ENCODE results near the gene EDNRA.

The EDNRA gene

DNA sequence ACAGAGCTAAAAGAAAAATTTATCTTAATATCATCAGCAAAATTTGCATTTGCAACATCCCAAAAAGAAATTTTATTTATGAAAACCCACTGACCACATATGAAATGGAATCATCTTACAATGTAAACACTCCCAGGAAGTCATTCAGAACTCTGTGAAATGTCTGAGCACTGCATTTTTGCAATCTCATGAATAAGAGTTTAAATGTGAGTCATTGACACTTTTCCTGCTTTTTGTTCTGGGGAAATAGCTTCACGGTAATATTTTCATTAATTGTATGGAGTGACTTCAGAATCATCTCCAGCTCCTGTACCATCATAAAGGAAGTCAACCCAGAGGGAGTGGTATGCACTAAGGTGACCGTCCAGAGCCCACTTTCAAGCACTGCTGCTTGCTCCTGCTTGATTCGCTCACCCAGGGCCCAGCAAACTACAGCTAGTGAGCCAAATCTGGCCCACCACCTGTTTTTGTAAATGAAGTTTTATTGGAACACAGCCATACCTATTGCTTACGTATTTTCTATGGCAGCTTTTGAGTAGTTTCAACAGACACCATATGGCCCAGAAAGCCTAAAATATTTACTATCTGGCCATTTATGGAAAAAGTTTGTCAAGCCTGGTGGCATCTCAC is 17.2 kb downstream of the EDNRA start:
- no peak for DNase-seq

DNA sequence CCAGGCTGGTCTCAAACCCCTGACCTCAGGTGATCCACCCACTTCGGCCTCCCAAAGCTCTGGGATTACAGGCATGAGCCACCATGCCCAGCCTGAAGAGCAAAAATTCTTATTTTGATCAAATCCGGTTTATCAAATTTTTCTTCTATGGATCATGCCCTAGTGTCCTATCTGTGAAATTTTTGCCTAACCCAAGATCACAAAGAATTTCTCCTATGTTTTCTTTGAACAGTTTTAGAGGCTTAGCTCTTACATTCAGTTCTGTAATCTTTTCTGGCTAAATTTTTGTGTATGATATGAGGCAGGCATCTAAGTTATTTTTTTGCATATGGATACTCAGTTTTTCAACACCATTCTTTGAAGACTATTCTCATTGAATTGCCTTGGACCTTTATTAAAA is 27.4 kb downstream of the EDNRA start:
- no peak for DNase-seq

GRCh38 chr4:147509386-147509785 is 28.5 kb downstream of the EDNRA start:
- no peak for DNase-seq

DNA sequence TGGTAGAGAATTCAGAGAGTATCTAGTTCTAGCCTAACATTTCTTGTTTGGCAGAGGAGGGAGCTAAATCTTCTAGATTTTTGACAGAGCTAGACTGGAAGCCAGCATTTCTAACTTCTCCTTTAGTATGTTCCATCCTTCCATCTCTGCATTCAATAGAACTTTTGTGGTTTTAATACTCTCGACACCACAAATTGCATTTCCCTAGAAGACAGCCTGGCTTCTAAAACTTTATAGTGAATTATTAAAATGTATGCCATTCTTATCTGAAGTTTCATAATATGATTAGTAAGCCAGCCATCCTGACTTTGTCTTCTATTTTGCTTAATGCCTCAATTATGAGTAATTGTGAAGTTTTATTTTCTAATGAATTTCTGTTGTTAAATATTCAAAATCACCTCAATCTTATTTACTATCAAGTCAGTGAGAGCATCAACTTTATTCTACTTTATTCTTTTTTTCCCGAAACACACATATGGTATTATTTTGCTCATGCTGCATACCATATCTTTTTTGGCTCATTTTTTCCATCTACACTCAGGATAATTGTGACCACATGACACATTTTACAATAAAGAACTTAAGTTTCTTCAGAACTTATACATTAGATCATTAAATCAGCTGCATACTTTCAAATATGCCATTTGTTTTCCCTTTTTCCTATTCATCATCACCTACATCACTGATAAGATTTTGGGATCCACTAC is 30.2 kb downstream of the EDNRA start:
- DNase-seq = no peak

DNA sequence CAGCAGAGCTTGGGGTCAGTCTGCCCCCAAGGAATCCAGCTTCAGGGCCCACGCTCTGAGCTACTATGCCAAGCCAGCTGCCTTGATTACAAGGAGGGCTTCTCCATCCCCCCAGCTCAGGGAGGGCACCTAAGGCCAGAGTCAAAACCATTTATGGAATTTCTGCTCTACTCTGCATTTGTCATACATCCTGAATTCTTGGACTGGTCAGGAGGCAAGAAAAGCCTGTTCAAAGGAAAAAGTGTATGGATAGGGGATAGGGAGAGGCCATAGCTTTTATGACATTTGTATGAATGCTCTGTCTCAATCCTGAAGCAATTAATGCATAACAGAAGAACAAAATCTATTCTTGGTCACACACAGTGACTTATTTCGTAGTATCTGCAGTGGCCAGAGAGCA is 32.2 kb downstream of the EDNRA start:
- DNase-seq = no peak

DNA sequence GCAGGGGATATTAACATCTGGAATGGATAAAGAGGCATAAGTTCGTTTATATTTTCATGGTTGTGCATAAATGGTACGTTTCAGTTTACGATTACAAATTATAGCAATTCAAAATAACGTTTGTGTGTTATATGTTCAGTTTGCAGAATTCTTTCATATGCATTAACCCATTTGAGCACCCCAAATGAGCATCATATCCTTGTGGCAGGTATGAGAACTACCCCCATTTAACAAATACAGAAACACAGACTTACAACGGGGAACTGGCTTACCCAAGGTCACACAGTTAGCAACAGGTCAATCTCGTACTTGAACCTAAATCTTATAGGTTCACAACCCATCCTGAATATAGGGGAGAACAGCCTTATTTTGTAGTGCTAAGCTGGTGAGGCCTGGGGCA is 33.1 kb downstream of the EDNRA start:
- no peak for DNase-seq

DNA sequence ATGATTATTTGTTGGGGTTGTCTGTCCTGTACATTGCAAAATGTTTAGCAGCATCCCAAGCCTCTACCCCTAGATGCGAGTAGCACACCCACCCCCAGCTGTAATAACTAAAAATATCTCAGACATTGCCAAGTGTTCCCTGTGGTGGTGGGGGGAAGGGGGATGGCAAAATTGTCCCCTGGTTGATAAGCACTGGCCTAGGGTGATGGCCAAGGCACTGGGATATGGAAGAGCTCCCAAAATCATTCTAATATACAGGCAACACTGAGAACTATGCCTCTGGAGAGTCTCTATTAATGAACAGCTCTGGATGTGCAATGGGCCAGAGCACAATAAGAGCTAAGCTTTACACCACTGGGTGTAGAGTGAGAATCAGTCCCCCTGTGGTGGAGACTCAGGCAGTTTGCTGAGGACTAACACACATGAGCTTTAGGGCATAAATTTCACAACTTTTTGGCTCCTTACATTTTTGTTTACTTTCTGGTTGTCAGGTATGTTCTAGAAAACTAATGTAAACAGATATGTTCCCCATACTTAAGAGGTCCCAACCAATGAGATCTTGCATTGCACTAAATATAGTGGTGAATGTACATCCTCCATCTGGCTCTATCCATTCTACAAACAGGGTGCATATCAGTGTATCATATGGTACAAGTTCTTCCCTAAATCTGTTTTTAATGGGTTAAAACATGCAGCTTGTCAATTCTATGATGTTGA is 34.5 kb downstream of the EDNRA start:
- DNase-seq = no peak

DNA sequence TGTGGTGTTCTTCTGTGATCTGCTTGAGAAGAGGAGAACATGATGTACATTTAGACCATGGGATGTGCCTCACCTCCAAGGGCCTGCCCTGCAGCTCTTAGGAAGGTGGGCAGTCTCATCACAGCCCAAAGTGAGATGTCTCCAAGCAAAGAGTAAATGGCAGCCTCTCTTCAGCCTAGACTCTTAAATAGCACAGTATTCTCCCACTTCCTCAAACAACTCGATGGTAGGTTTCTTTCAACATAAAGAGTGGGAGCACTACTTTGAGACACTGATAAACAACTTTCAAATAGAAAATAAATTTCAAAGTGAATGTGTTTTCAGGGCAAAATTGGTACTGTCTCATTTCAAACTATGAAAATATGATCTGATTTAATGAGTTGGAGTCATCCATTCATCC is 35.2 kb downstream of the EDNRA start:
- no peak for DNase-seq

- no peak for DNase-seq
These were observed 37.2 kb downstream of the EDNRA start for GRCh38 chr4:147518086-147518485.

- DNase-seq = peak; percentile 7
These were observed 38.2 kb downstream of the EDNRA start for GRCh38 chr4:147518846-147519767.

DNA sequence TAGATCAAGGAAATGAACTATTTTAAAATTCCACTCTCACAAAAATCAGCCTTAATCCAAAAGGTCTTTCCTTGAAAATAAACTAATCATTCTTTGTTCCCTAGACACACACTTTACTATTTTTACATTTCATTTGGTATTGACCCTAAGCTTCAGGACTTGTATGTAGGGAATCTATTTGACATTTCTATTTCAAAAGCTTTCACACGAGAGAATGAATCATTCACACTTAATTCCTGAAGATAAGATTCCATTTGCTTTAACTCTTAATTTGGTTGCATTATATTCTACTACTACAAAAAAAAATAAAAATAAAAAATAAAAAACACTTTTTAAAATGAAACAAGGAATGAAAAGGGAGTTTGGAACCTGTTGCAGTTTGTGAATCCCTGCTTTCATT is 43.7 kb downstream of the EDNRA start:
- DNase-seq = no peak

DNA sequence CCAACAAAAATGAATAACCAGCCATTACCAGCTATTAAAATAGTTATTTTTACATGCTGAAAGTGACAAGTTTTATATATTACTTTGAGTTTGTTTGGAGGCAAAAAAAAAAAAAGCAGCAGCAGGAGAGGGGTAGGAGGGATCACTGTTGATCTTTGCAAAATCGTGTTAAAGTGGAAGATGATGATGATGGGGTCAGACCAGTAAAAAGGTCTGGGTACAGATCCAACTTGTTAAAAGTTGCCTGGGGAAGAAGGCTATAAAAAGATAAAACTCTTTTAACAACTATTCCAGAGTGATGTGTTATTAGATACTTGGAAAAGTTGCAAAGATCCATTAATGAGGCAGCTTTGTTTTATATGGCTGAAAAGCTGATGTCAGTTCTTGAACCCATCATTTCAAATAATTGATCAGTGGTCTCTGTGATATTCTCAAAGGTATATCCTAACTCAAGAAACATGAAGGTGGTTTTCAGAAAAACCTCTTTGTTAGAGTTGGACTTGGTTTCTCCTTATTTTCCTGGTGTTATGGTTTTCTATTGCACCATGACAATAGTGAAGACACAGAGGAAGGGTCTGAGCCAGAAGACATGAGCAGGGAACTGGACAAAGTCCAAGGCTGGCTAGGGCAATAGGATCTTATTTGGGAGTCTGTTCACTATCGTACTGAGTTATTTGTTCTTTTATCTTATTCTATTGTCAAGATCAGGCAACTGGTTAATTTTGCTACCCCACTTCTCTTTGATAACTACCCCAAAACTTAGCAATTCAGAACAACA is 44.8 kb downstream of the EDNRA start:
- DNase-seq = no peak

DNA sequence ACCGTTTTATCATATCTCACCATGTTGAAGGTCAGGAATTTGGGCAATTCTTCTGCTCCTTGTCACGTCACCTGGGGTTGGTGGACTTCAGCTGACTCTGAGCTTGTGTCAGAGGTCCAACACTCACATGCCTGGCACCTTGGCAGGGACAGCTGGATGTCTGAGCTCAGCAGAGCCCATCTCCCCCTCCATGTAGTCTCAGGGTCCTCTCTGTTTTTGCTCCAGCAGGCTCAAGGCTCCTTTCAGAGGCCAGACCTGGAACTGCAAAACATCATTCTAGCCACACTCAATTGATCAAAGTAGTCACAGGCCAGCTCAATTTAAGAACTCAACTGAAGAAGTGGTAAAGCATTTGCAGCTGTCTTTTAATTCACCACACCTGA is 45.4 kb downstream of the EDNRA start:
- DNase-seq = no peak

DNA sequence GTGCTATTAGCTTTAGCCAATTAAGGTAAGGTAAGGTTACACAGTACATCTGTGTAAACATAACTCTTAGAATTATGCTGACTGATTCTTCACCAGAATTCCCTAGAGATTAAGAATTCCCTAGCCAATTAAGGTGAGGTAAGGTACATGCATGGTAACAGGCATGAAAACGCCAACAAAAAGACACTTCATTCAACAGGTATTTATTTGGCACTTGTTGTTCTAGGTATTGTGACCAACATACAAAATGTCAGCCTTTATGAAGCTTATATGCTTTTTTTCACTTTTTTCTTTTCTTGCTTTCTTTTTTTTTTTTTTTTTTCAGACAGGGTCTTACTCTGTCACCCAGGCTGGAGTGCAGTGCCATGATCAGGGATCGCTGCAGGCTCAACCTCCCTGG is 47.2 kb downstream of the EDNRA start:
- DNase-seq = no peak

- no peak for DNase-seq
These were observed 49.2 kb downstream of the EDNRA start for GRCh38 chr4:147530134-147530533.

DNA sequence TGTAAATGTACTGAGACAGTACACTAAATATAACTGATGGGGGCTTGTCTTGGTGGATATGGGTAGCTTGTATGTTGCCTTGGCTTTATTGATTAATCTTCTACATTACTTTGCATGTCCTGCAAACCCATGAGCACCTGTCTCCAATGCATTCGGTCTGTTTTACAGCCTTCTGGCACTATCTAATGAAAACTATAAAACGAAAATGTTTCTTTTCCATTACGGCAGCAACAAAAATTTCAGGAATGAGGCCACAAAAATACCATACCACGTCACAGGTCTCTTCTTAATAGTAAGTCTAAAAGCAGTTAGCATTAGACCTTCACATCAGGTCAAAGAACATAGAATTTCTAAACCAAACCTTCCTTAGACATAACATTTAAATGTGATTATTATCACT is 49.8 kb downstream of the EDNRA start:
- no peak for DNase-seq

- no peak for DNase-seq
These were observed 52.0 kb downstream of the EDNRA start for GRCh38 chr4:147532896-147533295.

GRCh38 chr4:147533331-147533730 is 52.4 kb downstream of the EDNRA start:
- DNase-seq = no peak

DNA sequence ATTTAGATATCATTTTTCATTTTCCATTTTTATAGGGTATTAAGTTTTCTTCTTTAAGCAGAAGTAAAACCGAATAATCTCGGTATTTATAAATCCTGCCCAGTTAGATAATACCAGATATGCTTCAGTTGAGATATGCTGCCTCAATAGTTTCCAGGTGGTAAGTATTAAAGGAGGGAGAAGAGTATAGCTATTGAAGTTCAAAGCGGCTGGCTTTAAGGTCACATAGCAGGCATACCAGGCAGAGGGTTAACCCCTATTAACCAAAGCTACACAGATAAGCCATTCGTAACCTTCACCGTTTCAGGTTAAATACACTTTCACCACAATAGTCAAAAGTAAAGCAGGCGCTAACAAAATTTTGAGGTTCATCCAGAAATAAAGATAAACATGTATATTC is 54.2 kb downstream of the EDNRA start:
- DNase-seq = no peak

- DNase-seq = no peak
These were observed 57.8 kb downstream of the EDNRA start for GRCh38 chr4:147538711-147539110.

DNA sequence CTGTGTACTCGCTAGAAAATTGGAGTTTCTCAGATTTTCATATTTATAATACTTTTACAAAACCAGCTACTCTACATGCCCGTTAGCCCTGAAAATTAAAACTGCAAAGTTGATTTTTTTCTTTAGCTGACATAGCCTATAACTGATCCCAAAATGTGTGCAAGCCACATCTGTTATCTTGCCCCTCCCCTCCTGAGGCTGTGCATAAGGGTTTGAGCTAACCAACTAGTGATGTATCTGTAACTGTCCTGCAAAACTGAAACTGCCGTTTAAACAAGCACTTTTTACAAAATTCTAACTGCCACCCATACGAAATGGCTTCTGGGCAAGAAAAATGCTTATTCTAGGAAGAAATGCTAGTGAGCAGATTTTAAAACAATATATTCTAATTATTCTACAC is 59.1 kb downstream of the EDNRA start:
- DNase-seq = no peak

DNA sequence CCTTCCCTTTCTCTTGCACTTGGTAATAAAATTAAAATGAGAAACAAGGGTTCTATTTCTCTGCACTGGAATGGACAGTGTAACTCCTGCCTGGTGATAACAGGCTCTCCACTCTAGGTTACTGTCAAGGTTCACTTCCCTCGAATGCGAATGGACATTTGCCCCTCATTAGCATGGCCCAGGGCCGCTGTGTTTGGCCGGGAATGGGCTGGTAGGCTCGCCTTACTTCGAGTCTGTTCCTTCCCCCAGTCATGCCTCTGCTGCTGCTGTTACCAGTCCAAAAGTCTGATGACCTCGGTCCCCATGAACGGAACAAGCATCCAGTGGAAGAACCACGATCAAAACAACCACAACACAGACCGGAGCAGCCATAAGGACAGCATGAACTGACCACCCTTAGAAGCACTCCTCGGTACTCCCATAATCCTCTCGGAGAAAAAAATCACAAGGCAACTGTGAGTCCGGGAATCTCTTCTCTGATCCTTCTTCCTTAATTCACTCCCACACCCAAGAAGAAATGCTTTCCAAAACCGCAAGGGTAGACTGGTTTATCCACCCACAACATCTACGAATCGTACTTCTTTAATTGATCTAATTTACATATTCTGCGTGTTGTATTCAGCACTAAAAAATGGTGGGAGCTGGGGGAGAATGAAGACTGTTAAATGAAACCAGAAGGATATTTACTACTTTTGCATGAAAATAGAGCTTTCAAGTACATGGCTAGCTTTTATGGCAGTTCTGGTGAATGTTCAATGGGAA is 61.5 kb downstream of the EDNRA start:
- DNase-seq = no peak

Measured in activated T-cell treated with anti-CD3 and anti-CD28 coated beads for 4 hours (primary cell).